ENCODE data around the gene PGR. TPM values are rescaled to one million over a fixed set of nuclear protein-coding genes. Genes with fewer than 3 reads are reported as not detected.
A peak's percentile ranks its signal among the peaks of the same experiment; 100 is the strongest.

Gene PGR
- total and polyA plus RNA-seq, 2 experiments from 2014 or later: 0.18 TPM; not detected in 1

DNA sequence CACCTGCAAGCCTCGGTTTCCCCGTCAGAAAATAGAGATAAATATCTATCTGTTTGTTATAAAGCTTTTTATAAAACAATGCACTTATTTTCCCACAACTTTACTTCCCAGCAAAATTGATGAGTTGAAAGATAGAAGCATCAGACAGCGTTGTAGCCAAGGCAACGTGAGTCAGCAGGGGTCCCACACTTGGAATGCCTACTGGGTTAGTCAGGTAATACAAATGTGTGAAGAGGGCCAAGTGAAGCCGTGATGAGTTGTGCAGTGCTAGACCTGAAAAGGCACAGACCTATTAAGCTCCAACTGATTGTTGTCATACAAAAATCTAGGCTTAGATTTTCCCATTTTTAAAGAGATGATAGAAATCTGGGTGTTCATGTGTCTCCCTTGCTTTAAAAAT is 118.7 kb downstream of the PGR start:
- H3K36me3 ChIP-seq: no peaks in the 10 kb centered on the region
- no peaks in the 10 kb centered on the region for H3K27me3 ChIP-seq
- no peak overlapping the region for H3K4me3 ChIP-seq
- H3K9me3 ChIP-seq (ENCODE audit: low read depth): no peaks in the 10 kb centered on the region
- no peak for DNase-seq (ENCODE audit: low read depth in 1 of 2, low spot score in 1 of 2)
- H3K27ac ChIP-seq: no peak overlapping the region
- no peaks in the 10 kb centered on the region for H3K4me1 ChIP-seq (ENCODE audit: low read depth)
- TF ChIP-seq, protein P1, sequence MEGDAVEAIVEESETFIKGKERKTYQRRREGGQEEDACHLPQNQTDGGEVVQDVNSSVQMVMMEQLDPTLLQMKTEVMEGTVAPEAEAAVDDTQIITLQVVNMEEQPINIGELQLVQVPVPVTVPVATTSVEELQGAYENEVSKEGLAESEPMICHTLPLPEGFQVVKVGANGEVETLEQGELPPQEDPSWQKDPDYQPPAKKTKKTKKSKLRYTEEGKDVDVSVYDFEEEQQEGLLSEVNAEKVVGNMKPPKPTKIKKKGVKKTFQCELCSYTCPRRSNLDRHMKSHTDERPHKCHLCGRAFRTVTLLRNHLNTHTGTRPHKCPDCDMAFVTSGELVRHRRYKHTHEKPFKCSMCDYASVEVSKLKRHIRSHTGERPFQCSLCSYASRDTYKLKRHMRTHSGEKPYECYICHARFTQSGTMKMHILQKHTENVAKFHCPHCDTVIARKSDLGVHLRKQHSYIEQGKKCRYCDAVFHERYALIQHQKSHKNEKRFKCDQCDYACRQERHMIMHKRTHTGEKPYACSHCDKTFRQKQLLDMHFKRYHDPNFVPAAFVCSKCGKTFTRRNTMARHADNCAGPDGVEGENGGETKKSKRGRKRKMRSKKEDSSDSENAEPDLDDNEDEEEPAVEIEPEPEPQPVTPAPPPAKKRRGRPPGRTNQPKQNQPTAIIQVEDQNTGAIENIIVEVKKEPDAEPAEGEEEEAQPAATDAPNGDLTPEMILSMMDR (IDR thresholded peaks at IDR 0.05; ENCODE audit: low read depth, low read length): no peak

DNA sequence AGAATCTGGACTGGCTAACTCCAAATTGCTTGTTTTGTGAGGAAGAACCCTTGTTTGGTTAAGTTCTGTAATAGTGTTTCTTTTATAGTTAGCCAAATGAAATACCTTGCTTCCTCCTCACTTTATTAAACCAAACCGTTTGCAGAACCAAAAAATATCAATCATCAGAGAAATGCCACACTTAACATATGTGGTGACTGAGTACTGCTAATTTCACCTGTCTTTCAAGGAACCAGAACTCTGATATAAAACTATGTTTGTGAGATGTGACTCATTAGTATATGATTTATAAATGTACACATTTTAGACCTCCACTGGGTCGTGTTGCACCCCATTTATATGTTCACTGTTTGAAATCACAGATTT is 119.9 kb downstream of the PGR start:
- no peak overlapping the region for H3K27ac ChIP-seq
- no peaks in the 10 kb centered on the region for H3K9me3 ChIP-seq (ENCODE audit: low read depth)
- TF ChIP-seq, protein P1 (IDR thresholded peaks at IDR 0.05; ENCODE audit: low read depth, low read length): no peak
- no peak overlapping the region for H3K4me3 ChIP-seq
- H3K36me3 ChIP-seq: no peaks in the 10 kb centered on the region
- no peaks in the 10 kb centered on the region for H3K27me3 ChIP-seq
- H3K4me1 ChIP-seq (ENCODE audit: low read depth): no peaks in the 10 kb centered on the region
- no peak for DNase-seq (ENCODE audit: low read depth in 1 of 2, low spot score in 1 of 2)

DNA sequence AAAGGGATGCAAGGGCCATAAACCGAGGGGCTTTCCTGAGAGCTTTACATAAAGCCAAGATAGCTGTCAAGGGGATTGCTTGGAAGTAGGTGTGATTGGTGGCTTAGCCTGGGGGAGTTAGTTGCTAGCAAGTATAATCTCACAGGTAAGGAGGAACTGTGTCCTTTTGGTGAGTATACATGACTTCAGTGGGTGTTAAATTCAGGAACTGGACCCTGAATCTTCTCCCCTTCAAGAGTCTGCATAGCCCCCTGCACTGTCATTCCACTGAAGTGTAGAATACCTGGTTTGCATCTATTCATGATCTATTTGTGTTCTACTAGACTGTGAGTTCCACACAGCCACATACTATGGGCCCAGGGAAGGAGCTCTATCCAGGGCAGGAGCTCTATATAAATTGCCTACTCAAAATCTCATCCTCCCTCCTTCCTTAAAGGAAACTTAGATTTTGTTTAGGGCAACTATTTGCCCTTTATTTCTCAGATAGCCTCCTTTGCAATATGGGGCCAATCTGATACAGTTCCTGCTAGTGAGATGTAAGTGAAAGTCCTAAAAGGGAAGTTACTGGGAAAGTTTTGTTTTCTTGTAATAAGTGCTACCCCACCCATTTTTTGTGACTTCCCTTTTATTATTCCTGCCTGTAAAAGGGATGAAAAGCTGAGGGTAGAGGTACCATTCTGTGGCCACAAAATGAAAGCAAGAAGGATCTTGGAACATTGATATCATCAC is 120.5 kb downstream of the PGR start:
- DNase-seq (ENCODE audit: low read depth in 1 of 2, low spot score in 1 of 2): no peak

DNA sequence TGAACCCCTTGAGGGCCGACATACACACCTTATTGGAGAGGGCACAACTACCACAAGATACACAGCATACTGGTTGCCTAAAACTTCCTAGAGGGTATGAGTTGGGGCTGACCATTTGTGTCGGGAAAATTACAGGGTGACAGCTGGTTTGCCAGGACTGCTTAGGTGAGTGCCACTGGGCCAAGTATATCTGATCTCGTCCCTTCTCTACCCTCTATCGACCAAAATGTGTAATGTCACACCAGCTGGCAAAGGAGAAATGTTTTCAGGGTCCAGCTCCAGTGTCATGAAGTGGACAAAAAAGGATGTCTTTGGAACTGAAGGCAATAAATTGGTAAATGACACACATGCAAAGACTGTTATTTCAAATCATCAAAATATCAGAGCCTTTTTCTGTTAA is 126.1 kb downstream of the PGR start:
- H3K4me1 ChIP-seq (ENCODE audit: low read depth): no peaks in the 10 kb centered on the region
- DNase-seq (ENCODE audit: low read depth in 1 of 2, low spot score in 1 of 2): no peak
- H3K27me3 ChIP-seq: no peaks in the 10 kb centered on the region
- no peak overlapping the region for H3K27ac ChIP-seq
- no peaks in the 10 kb centered on the region for H3K36me3 ChIP-seq
- no peak overlapping the region for H3K4me3 ChIP-seq
- no peaks in the 10 kb centered on the region for H3K9me3 ChIP-seq (ENCODE audit: low read depth)
- TF ChIP-seq, protein P1 (IDR thresholded peaks at IDR 0.05; ENCODE audit: low read depth, low read length): no peak

More for the DNA sequence above, 120.5 kb downstream of the PGR start:
- no peaks in the 10 kb centered on the region for H3K4me1 ChIP-seq (ENCODE audit: low read depth)
- TF ChIP-seq, protein P1 (IDR thresholded peaks at IDR 0.05; ENCODE audit: low read depth, low read length): no peak
- H3K9me3 ChIP-seq (ENCODE audit: low read depth): no peaks in the 10 kb centered on the region
- no peaks in the 10 kb centered on the region for H3K27me3 ChIP-seq
- no peak overlapping the region for H3K4me3 ChIP-seq
- no peak overlapping the region for H3K27ac ChIP-seq
- H3K36me3 ChIP-seq: no peaks in the 10 kb centered on the region

DNA sequence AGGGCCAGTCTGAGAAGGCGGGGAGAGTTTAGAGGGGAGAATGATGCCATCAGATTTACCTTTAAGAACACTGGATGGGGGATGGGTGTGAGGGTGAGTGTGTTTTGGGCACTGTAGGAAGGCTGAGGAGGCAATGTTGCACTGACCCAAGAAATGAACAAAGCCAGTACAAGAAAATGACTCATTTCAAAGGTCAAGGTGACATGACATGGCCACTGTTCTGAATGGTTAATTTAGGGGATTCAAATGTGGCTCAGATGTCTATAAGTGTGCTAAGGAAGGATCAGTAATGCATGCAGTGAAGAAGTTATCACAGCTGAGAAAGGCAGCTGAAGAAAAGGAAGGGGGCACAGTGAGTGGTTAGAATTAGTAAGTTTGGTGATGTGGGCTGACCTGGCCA is 129.9 kb downstream of the PGR start:
- H3K27me3 ChIP-seq: no peaks in the 10 kb centered on the region
- TF ChIP-seq, protein P1 (IDR thresholded peaks at IDR 0.05; ENCODE audit: low read depth, low read length): no peak
- H3K4me1 ChIP-seq (ENCODE audit: low read depth): peaks cover 5% of the 10 kb centered on the region
- no peak overlapping the region for H3K4me3 ChIP-seq
- H3K9me3 ChIP-seq (ENCODE audit: low read depth): no peaks in the 10 kb centered on the region
- DNase-seq (ENCODE audit: low read depth in 1 of 2, low spot score in 1 of 2): no peak
- H3K27ac ChIP-seq: peak overlapping the region; percentile 9
- H3K36me3 ChIP-seq: no peaks in the 10 kb centered on the region
